T-helper 1 cell treated with Interleukin-12 subunit alpha and Interleukin-12 subunit beta and Interleukin-4 antibody, amounts not matched to agents 30 μg/mL and 1 μg/mL, for 36 hours (primary cell): ENCODE results near the gene CLTC.
"Not testable (repeated sequence)": the region's sequence is repeated elsewhere in the genome, so short reads cannot be mapped to it uniquely, and the experiment has no call there.

Source experiments
- H3K27ac Mint-ChIP-seq: one replicate; pipeline ENCODE4 v1.8.0; 2021; ENCODE audit warnings: mild to moderate bottlenecking, mixed read lengths
- H3K27me3 Mint-ChIP-seq: one replicate; pipeline ENCODE4 v1.8.0; 2021; ENCODE audit warnings: low read depth, mixed read lengths
- H3K36me3 Mint-ChIP-seq: one replicate; pipeline ENCODE4 v1.8.0; 2021; ENCODE audit warnings: low read depth, mixed read lengths
- H3K4me1 Mint-ChIP-seq: one replicate; pipeline ENCODE4 v1.8.0; 2021; ENCODE audit warnings: low read depth, mixed read lengths
- H3K4me3 Mint-ChIP-seq: one replicate; pipeline ENCODE4 v1.8.0; 2021; ENCODE audit warnings: mild to moderate bottlenecking, moderate library complexity, mixed read lengths
- H3K9me3 Mint-ChIP-seq: one replicate; pipeline ENCODE4 v1.8.0; 2021; ENCODE audit warnings: mixed read lengths

The CLTC gene

DNA sequence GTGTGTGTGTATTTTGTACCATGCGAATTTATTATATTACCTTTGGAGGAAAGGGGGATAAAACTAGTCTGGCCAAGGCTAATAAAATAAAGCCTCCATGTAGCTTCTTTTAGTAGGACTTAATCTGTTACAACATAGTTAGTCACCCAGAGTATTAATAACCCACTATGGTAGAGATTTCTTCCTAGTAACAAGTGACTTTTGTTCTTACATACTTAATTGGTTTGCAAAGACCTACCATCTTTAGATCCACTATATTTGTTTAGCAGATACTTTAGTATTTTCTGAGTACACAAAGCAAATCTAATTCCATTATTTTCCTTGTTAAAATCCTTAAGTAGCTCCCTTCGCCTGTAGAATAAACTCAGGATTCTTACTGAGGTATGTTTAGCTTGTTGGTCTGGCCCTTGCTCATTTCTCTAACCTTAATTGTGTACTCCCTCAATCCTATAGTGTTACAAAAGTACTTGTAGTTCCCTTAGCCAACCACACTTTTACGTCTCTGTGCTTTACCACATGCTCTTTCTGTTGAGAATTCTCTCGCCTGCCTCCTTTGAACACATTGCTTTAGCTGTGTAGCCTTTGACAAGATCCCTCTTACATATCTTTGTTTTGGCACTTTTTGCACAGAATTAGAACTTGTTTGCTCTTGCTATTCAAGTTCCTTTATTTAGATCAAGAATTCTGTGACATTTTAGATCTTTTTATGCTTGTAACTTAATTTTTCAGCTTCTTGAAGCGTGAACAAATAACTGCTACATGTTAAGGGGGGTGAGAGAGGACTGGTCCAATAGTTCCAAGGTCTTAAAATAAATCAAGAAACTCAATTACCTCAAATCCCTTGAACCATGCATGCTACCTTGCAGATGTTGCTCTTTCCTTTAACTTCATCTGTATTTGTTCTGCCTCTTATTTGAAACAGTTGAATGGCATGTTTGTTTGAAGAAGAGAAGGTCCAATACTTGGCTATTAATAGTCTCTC, 23.8 kb downstream of the CLTC start:
- H3K27me3 Mint-ChIP-seq = no peaks in the 10 kb centered on the region
- H3K4me3 Mint-ChIP-seq = no peak overlapping the region
- H3K27ac Mint-ChIP-seq = no peak overlapping the region
- H3K9me3 Mint-ChIP-seq = no peaks in the 10 kb centered on the region
- peaks cover 32% of the 10 kb centered on the region for H3K36me3 Mint-ChIP-seq
- peaks cover 41% of the 10 kb centered on the region for H3K4me1 Mint-ChIP-seq

DNA sequence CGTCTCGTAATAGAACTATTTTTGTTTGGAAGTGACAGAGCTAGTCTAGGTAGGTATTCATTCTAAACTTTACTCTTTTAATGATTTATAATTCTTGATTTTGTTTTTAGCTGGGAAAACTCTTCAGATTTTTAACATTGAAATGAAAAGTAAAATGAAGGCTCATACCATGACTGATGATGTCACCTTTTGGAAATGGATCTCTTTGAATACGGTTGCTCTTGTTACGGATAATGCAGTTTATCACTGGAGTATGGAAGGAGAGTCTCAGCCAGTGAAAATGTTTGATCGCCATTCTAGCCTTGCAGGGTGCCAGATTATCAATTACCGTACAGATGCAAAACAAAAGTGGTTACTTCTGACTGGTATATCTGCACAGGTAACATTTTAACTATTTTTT, 27.6 kb downstream of the CLTC start:
- H3K4me3 Mint-ChIP-seq = no peak overlapping the region
- no peaks in the 10 kb centered on the region for H3K9me3 Mint-ChIP-seq
- peaks cover 37% of the 10 kb centered on the region for H3K4me1 Mint-ChIP-seq
- no peak overlapping the region for H3K27ac Mint-ChIP-seq
- peaks cover 46% of the 10 kb centered on the region for H3K36me3 Mint-ChIP-seq
- H3K27me3 Mint-ChIP-seq = no peaks in the 10 kb centered on the region

DNA sequence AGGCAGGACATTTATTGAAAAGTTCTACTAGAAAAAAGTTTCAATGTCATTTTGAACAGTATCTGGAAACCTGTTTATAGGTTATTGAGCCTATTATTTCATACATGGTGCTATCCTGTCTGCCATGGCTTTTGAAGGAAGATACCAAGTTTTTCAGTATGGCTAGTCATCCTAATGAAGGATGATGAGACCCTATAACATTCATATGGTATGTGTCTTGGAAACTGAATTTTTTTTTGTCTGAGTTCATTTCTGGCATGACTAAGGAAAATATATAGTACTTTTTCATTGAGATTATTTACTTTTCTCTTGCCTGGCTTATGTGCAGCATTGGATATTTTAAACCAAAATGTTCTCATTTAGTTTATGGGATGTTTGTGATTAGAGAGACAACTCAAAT, 30.2 kb downstream of the CLTC start:
- Mint-ChIP-seq H3K4me3 (no peak overlapping the region), H3K9me3 (no peaks in the 10 kb centered on the region), H3K27me3 (no peaks in the 10 kb centered on the region), H3K27ac (no peak overlapping the region), H3K4me1 (peaks cover 29% of the 10 kb centered on the region), H3K36me3 (peaks cover 50% of the 10 kb centered on the region)

DNA sequence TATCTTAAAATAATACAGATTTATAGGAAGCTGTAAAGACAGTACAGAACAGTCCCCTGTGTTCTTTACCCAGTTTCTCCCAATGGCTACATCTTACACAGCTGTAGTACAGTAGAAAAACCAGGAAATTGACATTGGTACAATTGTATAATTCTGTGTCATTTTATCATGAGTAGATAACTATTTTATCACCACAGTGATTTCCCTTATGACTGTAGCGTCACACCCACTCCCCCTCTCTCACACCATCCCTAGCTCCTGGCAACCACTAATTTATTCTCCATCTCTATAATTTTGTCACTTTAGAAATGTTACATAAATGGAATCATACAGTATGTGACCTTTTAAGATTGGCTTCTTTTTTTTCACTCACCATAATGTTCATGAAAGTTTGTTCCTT, 30.9 kb downstream of the CLTC start:
- H3K27me3 Mint-ChIP-seq = no peaks in the 10 kb centered on the region
- peak overlapping the region; percentile 8 for H3K27ac Mint-ChIP-seq
- peaks cover 29% of the 10 kb centered on the region for H3K4me1 Mint-ChIP-seq
- no peak overlapping the region for H3K4me3 Mint-ChIP-seq
- peaks cover 54% of the 10 kb centered on the region for H3K36me3 Mint-ChIP-seq
- no peaks in the 10 kb centered on the region for H3K9me3 Mint-ChIP-seq

DNA sequence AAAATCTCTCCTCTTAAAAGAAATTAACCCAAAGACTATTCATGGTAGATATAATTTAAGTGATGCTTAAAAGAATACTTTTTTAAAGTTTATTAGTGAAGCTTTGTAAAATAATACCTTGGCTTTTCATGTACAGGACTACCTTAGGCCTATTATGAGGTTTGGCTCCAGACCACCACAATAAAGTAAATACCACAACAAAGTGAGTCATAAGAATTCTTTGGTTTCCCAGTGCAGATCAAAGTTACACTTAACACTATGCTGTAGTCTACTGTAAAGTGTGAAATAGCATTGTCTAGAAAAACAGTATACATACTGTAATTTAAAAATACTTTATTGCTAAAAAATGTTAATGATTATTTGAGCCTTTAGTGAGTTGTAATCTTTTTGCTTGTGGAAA, 31.7 kb downstream of the CLTC start:
- H3K4me3 Mint-ChIP-seq = no peak overlapping the region
- H3K9me3 Mint-ChIP-seq = no peaks in the 10 kb centered on the region
- peaks cover 58% of the 10 kb centered on the region for H3K36me3 Mint-ChIP-seq
- H3K4me1 Mint-ChIP-seq = peaks cover 30% of the 10 kb centered on the region
- no peak overlapping the region for H3K27ac Mint-ChIP-seq
- no peaks in the 10 kb centered on the region for H3K27me3 Mint-ChIP-seq

DNA sequence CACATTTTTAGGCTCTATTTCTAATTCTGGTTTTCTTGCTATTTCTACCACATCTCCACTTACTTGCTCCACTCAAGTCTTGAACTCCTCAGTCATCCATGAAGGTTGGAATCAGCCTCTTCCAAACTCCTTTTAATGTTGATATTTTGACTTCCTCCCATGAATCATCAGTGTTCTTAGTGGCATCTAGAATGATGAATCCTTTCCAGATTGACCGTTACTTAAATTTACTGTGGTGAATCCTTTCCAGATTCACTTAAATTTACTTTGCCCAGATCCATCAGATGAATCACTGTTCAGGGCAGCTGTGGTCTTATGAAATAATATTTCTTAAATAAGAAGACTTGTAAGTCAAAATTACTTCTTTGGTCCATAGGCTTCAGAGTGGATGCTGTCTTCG, 32.4 kb downstream of the CLTC start:
- Mint-ChIP-seq H3K4me1 (peaks cover 27% of the 10 kb centered on the region), H3K27ac (no peak overlapping the region), H3K9me3 (no peaks in the 10 kb centered on the region), H3K4me3 (no peak overlapping the region), H3K36me3 (peaks cover 51% of the 10 kb centered on the region), H3K27me3 (no peaks in the 10 kb centered on the region)

DNA sequence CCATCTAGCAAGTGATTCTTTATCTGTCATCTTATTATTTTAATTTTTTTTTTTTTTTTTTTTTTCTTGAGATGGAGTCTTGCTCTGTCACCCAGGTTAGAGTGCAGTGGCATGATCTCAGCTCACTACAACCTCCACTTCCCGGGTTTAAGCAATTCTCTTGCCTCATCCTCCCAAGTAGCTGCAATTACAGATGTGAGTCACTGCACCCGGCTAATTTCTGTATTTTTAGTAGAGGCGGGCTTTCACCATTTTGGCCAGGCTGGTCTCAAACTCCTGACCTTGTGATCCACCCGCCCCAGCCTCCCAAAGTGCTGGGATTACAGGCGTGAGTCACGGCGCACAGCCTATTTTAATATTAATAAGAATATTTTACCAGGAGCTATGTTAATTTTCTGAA, 36.9 kb downstream of the CLTC start:
- not testable (repeated sequence) for H3K4me3 Mint-ChIP-seq, H3K27me3 Mint-ChIP-seq, H3K9me3 Mint-ChIP-seq, H3K27ac Mint-ChIP-seq
- Mint-ChIP-seq H3K36me3 (peaks cover 44% of the 10 kb centered on the region), H3K4me1 (peaks cover 11% of the 10 kb centered on the region)

DNA sequence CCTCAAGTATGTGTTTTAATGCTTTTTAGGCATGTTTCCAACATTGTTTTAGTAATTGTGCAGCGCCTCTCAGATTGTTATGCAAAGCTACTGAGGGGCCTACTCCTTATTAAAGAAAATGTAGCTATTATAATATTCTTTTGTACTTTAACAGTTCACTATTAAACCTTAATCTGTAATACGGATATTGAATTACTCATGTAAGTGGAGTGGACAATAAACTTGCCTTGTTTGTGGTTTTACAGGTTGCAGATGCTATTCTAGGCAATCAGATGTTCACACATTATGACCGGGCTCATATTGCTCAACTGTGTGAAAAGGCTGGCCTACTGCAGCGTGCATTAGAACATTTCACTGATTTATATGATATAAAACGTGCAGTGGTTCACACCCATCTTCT, 46.5 kb downstream of the CLTC start:
- Mint-ChIP-seq H3K9me3 (no peaks in the 10 kb centered on the region), H3K4me3 (no peak overlapping the region), H3K27me3 (no peaks in the 10 kb centered on the region), H3K36me3 (peaks cover 44% of the 10 kb centered on the region), H3K27ac (no peak overlapping the region), H3K4me1 (peaks cover 12% of the 10 kb centered on the region)

DNA sequence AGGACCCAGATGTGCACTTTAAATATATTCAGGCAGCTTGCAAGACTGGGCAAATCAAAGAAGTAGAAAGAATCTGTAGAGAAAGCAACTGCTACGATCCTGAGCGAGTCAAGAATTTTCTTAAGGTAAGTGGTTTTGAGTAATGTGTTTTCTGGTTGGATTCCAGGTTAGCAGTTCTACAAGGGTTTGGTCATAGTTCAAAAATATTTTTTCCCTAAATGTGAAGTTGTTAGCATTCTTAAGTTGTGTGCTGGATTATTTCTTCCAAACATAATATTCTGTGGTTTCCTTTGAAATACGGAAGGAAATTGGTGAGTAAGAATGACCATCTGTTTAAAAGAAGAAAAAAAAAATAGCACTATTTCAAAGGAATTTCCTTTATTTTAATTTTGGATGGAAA, 49.1 kb downstream of the CLTC start:
- H3K4me3 Mint-ChIP-seq = no peak overlapping the region
- H3K36me3 Mint-ChIP-seq = peaks cover 44% of the 10 kb centered on the region
- H3K4me1 Mint-ChIP-seq = peaks cover 20% of the 10 kb centered on the region
- H3K27ac Mint-ChIP-seq = no peak overlapping the region
- H3K9me3 Mint-ChIP-seq = no peaks in the 10 kb centered on the region
- no peaks in the 10 kb centered on the region for H3K27me3 Mint-ChIP-seq

DNA sequence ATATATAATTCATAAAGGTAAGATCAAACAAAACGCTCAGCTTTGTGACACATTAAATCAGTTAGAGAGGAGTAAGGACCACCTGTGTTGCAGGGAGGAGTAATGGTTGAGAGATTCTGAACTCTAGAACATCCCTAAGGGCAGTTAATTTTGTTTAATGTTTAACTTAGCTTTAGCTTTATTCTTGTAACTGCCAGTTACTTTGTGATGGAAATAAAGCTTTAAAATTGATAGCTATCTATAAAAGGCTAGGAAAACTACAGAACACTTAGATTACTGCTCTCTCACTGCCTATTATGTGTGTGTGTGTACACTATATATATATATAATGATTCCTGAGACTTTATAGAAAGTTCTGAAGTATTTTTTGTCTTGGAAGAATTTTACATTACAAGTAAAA, 49.7 kb downstream of the CLTC start:
- no peaks in the 10 kb centered on the region for H3K9me3 Mint-ChIP-seq
- H3K27me3 Mint-ChIP-seq = no peaks in the 10 kb centered on the region
- no peak overlapping the region for H3K27ac Mint-ChIP-seq
- H3K36me3 Mint-ChIP-seq = peaks cover 42% of the 10 kb centered on the region
- H3K4me1 Mint-ChIP-seq = peaks cover 20% of the 10 kb centered on the region
- no peak overlapping the region for H3K4me3 Mint-ChIP-seq

DNA sequence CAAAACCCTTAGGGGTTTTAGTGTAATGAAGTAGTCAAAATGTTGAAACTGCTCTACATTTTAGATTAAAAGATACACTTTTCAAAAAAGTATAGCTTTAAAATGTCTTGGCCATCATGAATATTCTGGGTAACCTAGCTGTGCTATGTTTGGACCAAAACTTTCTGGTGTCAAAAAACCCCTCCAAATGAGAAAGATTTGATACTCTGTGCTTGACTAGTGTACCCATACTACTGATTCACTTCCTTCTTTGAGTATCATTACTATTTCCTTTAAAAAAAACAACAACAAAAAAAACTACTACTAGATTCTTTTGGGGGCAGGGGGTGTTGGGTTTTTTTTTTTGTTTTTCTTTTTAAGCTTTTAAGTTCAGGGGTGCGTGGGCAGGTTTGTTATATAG, 50.2 kb downstream of the CLTC start:
- Mint-ChIP-seq H3K27me3 (no peaks in the 10 kb centered on the region), H3K27ac (peak overlapping the region; percentile 13), H3K9me3 (no peaks in the 10 kb centered on the region), H3K4me3 (no peak overlapping the region), H3K4me1 (peaks cover 20% of the 10 kb centered on the region), H3K36me3 (peaks cover 42% of the 10 kb centered on the region)

DNA sequence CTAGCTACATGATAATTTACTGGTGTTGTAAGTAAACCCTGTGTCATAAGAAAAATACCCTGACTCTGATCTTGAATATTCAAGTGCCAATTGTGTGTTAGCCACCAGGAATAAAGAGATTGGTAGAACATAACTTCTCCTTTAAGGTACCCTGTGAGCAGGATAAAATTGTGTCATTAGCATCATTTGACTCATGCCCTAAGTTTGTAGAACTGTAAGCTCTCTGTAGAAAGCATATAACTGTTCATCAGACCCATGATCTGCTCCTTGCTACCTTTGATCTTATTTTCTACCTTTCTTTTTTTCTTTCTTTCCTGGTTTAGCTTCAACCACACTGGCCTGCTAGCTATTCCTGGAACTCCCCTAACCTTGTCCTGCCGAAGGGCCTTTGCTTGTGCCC, 51.7 kb downstream of the CLTC start:
- Mint-ChIP-seq H3K4me1 (peaks cover 20% of the 10 kb centered on the region), H3K36me3 (peaks cover 40% of the 10 kb centered on the region), H3K27me3 (no peaks in the 10 kb centered on the region), H3K4me3 (no peak overlapping the region), H3K9me3 (no peaks in the 10 kb centered on the region), H3K27ac (peak overlapping the region; percentile 23)

DNA sequence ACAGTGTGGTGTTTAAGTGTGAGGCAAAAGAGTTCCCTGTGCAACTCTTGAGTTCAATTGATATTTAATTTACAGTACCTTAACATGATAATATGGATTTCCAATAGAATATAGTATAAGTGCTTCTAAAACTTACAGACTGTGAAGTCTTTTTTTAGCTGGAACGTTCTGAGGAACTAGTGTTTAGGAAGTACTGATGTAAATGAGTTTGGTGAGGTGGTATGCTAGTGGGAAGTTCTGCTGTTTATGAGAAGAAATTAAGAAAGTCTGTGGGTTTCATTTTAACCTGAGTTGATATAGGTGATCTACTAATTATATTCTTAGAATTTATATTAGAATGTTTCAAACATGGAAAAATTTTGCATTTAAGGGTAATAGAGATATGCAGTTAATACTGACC, 55.5 kb downstream of the CLTC start:
- Mint-ChIP-seq H3K27ac (no peak overlapping the region), H3K4me1 (peaks cover 20% of the 10 kb centered on the region), H3K4me3 (no peak overlapping the region), H3K27me3 (no peaks in the 10 kb centered on the region), H3K36me3 (peaks cover 47% of the 10 kb centered on the region), H3K9me3 (no peaks in the 10 kb centered on the region)

DNA sequence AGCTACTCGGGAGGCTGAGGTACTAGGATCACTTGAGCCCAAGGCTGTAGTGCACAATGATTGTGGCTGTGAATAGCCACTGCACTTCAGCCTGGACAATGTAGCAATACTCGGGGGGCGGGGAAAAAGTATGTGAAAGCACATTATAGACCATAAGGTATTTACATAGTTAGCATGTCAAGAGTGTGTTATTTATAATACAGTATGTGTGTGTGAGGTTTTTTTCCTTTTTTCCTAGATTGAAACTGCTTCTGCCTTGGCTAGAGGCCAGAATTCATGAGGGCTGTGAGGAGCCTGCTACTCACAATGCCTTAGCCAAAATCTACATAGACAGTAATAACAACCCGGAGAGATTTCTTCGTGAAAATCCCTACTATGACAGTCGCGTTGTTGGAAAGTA, 57.0 kb downstream of the CLTC start:
- no peak overlapping the region for H3K4me3 Mint-ChIP-seq
- peak overlapping the region; percentile 28 for H3K27ac Mint-ChIP-seq
- no peaks in the 10 kb centered on the region for H3K27me3 Mint-ChIP-seq
- no peaks in the 10 kb centered on the region for H3K9me3 Mint-ChIP-seq
- H3K36me3 Mint-ChIP-seq = peaks cover 50% of the 10 kb centered on the region
- H3K4me1 Mint-ChIP-seq = peaks cover 10% of the 10 kb centered on the region

DNA sequence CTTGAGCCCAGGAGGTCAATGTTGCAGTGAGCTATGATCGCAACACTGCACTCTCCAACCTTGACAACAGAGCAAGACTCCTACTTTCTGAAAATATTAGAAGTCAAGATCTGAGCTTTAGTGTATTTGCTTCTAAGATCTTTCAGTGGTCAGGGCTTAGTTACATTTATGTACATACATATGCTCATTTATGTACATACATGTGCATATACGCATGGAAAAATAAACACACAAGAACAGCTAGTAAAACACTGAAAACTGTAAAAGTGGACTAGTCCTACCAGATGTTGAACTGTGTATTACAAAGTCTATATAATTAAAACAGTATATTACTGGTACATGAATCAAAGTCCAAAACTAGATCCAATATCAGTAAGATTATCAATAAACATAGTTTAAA, 59.2 kb downstream of the CLTC start:
- H3K4me3 Mint-ChIP-seq = no peak overlapping the region
- peaks cover 58% of the 10 kb centered on the region for H3K36me3 Mint-ChIP-seq
- H3K27me3 Mint-ChIP-seq = no peaks in the 10 kb centered on the region
- H3K9me3 Mint-ChIP-seq = no peaks in the 10 kb centered on the region
- H3K27ac Mint-ChIP-seq = no peak overlapping the region
- H3K4me1 Mint-ChIP-seq = peaks cover 7% of the 10 kb centered on the region
